HG02571 (cell line): ENCODE data around the gene RAB6C.
"Not testable (repeated sequence)": the region's sequence is repeated elsewhere in the genome, so short reads cannot be mapped to it uniquely, and the experiment has no call there.

Experiments used
- ATAC-seq: cut with Tn5 transposase; IDR thresholded peaks from one replicate; pipeline ENCODE4 v1.9.1; 2021; ENCODE audit warnings: mild to moderate bottlenecking, moderate library complexity; ENCODE audit not compliant: unreplicated experiment

RAB6C gene

DNA sequence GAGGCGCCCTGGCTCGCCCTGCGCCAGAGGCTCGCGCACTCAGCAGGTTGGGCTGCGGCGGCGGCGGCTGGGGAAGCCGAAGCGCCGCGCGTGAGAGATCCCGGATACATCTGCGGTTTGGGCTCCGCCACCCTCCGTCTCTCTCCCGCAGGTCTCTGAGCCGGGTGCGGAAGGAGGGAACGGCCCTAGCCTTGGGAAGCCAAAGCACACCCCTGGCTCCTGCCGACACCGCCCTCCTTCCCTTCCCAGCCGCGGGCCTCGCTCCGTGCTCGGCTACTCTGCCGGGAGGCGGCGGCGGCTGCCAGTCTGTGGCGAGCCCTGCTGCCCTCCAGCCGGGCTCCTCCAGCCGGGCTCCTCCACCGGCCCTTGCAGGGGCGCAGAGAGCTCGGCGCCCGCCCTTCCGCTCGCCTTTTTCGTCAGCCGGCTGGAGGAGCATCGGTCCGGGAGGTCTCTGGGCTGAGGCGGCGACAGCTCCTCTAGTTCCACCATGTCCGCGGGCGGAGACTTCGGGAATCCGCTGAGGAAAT lies at the start of gene RAB6C:
Gene RAB6C, plus strand, starts transcription at position 38 of the 527 bp plus-strand sequence. Its CDS starts 450 bp downstream, at position 488.
- not testable (repeated sequence) for ATAC-seq

DNA sequence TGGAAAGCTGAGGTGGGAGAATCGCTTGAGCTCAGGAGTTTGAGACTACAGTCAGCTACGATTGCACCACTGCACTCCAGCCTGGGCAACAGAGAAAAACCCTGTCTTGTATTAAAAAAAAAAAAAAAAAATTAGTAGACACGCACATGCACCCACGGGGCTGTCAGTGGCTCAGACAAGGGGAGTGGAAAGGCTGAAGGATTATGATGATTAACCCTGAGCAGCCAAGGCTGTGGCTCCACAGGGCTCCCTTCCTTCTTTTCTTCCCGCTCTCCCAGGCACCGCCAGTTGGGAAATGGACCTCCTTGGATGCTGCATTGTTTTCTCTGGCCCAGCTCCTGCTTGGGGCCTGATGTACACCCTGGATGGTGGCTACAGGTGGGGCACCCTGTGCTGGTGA lies 49.0 kb upstream of the RAB6C start:
- ATAC-seq = no peak

DNA sequence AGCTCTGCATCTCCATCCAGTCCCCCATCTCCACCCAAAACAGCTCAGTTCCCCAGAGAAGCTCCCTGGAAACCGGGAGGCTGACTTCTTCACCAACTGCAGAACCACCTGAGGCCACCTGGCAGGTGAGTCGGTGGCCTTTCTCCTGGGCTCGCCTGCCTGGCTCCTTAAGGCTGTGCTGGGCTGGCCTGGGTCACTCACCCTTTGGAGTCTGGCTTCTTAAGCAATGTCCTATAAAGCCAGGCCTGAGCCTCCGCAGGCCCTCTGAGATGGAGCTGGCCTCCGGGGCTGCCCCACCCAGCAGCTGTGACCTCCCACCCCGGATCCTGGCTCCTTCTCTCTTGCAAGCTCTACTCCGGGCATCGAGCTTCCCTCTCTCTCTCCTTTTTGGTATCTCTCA lies 46.1 kb upstream of the RAB6C start:
- not testable (repeated sequence) for ATAC-seq

DNA sequence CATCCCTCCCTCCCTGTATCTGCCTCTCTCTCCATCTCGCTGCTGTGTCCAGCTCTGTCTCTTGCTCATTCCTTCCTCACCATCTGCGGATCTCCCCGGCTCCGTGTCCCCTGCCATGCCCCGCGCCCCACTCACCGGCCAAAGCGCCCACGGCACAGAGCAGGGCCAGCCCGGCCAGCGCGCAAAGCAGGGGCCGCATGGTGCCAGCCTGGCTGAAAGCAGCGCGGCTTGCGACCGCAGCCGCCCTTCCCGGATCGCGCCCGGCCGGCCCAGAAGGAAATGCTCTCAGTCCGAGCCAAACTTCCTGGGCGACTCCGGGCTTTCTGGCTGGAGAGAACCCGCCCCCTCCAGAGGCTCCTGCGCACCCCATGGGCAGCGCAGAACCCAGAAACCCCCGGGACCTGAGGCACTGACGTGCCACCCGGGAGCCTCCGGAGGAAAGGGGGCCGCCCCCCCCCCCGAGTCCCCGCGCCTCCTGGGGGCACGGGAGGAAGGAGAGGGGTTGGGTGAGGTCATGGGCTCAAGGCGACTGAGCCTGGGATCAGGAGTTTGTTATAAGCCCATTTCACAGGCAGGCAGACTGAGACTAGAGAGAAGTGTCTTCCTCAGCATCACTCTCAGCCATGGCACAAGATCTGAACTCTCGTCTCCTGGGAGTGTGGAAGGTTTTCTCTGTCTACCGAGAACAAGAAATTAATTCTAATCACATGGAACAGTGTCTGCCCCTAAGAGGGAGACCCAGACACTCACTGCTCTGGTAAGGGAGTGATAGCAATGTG lies 45.2 kb upstream of the RAB6C start:
- ATAC-seq = no peak

DNA sequence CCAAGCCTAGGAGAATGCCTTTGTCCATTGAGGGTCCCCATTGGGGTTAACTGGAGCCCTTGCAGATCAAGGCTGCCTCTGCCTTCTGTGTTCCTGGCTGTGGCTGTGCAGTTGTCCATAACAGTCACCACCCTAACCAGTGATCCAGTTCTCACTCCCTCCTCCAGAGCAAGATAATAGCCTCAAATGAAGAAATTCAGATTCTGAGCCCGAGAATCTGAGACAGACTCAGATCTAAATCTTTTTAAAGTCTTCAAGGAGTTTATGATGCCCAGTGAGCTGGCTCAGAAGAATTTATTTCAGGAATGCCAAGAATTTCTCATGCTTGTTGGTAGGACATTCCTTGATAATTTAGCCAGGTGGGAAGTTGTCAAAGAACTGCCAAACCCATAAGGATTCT lies 44.3 kb upstream of the RAB6C start:
- no peak for ATAC-seq

DNA sequence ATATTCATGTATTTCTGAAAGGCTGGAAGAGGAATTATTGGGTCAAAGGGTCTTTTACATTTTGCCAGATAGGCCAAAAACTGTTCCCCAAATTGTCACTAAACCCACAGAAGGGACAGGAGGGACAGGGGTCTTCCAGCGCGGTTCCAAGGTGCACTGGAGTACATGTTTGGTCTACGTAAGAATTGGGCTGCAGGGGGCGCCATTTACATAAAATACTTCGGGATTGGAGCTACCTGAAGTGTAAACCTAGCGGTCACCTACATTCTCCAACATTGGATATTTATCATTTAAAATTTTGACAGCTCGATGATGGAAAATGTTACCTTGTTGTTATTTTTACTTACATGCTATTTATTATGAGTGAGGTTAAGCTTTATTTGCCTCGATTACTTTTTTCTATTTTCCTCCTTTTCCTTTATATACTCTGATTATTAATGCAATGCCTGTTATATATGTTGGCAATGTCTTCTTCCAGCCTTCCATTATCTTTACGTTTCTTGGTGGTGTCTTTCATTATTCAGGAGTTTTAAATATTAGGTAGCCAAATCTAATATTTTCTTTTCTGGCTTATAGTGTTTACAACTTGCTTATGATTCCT lies 43.0 kb upstream of the RAB6C start:
- no peak for ATAC-seq

DNA sequence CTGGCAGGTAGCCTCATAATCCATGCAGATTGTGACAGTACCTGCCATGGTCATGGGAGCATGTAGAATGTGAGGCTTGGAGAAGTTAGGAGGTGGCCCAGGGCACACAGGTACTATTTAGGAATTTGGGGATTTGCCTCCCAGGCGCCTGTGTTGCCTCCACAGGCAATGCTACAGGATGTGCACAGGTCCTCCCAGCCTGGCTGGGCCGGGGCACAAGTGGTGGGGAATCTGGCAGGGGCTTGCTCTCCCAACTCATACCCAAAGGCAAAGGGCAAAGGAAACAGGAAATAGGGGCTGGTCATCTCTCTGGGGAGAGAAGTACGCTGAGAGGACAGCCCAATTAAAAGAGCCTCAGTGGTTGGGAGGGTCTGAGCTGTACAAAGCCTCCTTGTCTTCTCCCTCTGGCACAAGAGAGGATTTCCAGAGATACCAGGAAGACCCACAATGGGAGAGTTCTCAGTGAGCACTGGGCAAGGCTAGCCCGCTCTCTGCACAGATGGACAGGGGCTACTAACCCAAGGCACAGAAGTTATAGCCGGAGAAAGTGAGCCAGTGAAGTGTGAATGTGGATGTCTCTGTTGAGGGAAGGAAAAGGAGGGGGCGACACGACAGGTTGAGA lies 40.5 kb upstream of the RAB6C start:
- ATAC-seq = not testable (repeated sequence)

DNA sequence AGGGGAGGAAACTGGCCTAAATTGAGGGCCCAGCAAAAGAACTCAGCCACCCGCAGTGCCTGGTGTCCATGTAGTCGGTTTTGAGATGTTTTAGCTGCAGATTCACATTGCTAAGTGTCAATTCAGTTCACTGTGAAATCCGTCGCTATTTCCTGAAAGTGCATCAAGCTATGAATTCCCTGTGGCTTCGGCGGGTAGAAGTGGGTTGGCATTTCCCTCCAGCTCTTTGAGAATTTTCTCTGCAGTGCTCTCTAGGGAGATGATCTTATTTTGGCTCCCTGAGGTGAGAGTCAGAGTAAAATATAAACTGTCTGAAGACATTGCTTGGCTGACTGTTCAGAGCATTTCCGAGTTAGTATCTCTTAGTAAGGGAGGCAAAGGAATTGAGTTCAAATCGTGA lies 36.0 kb upstream of the RAB6C start:
- not testable (repeated sequence) for ATAC-seq

DNA sequence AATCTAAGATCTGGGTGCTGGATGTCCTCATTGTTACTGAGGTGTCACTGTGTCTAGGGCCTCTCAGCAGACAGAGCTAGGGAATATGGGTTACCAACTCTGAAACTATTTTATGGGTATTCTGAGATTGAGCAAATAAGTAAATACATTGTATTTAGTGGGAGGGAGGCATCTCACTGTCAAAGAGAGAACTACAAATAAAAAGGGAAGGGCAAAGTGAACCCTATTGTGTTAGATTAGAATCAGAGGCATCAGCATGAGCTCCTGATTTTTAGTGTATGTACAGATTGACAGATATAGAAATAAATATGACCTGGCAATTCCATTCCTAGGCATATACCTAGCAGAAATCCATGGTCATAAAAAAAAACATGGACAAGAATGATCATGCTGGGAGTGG lies 33.9 kb upstream of the RAB6C start:
- no peak for ATAC-seq

DNA sequence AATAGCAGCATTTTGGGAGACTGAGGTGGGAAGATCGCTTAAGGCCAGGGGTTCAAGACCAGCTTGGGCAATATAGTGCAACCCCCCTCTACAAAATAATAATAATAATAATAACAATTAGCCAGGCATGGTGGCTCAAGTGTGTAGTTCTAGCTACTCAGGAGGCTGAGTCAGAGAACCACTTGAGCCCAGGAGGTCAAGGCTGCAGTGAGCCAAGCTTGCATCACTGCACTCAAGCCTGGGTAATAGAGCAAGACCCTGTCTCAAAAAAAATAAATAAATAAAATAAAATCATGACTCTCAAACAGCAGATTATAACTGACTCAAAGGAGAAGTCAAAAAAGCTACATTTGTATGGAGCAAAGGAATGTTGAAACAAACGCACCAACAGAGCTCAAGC lies 31.8 kb upstream of the RAB6C start:
- not testable (repeated sequence) for ATAC-seq

DNA sequence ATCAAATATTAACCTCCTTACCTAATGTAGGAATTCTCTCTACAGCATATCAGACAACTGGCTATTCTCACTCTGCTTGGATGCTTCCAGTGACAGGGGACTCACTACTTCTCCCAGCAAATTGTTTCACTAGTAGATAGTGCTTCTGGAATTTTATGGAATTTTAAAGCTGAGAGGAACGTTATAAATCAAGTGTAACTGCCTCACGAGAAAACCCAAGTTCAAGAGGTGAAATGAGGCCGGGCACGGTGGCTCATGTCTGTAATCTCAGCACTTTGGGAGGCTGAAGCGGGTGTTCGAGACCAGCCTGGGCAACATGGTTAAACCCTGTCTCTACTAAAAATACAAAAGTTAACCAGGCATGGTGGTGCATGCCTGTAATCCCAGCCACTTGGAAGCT lies 23.3 kb upstream of the RAB6C start:
- ATAC-seq = not testable (repeated sequence)

DNA sequence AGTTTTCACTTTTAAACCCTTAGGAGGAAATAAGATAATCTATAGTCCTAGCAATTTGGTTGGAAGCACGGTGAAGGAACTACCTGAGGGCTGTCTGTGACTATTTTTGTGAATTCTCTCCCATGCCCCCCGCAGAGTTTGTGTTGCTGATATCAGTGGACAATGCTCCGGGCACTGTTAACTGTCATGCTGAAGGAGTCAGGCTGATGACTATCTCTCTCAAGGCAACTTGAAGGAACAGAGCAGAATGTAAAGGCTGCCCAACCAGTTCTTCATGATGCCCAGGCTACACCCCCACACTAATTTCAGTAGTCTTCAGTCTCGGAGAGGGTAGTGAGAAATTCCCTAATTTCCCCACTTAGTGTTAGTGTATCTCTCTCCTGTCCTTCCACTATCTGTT lies 21.6 kb upstream of the RAB6C start:
- ATAC-seq = no peak

DNA sequence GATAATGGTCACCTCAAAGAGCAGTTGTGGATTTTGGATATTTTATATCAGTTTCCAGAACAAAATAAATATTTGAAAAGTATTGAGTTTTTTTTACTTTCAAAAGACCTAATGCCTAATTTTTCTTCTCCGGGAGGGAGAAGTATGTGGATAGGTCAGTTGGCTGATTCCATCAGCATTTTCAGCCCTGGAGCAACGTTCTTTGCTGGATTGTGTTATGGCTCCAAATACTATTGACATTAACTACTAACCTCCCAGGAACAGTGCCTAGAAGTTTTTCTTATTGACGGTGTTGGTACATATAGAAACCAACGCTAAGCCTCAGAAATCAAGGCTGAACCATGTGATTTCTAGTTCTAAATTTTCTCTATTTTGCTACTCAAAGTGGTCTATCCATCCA lies 20.7 kb upstream of the RAB6C start:
- not testable (repeated sequence) for ATAC-seq

DNA sequence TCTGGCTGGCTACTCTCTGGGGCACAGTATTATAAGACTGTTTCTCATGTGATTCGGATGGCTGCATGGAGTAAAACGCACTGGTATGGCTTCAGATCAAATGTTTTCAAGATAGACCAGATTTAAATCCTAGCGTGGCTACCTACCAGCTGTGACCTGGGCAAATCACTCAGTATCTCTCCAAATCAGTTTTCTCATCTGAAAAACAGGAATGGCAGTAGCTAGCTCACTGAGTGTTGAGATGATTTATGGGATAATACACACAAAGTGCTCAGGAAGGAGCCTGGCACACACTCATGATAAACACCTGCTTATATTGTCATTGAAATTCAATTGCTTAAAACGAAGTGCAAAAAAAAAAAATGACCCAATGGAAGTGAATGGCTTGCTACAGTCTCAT lies 10.9 kb upstream of the RAB6C start:
- not testable (repeated sequence) for ATAC-seq

DNA sequence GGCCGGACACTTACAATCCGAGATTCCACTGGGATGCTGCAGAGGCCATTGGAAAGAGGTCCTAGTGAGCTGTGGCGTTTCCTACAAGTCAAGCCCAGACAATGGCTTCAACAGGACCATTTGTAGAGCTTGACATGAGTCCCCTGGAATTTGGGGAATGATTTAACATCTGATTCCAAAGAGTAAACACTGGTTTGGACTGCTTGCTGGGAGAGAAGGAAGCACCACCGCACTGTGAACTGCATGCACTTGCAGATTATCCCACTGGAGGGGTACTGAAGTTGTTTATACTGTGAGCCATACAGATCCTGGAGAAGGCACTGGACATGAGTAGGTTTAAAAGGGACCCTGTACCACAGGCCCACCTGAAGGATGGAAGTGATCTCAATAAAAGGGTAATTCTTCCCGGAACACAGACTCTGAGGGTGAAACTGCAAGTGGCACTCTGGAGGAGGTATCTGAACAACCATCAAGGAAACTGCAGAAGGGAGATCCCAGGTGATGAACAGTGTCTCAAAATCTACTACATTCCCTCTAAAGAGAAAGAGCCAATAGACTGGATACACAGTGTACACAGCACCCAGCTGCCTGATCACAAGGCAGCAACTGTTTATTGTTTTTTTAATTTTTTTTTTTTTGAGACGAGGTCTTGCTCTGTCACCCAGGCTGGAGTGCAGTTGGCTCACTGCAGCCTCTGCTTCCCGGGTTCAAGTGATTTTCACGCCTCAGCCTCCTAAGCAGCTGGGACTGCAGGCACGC lies 4.3 kb upstream of the RAB6C start:
- no peak for ATAC-seq

DNA sequence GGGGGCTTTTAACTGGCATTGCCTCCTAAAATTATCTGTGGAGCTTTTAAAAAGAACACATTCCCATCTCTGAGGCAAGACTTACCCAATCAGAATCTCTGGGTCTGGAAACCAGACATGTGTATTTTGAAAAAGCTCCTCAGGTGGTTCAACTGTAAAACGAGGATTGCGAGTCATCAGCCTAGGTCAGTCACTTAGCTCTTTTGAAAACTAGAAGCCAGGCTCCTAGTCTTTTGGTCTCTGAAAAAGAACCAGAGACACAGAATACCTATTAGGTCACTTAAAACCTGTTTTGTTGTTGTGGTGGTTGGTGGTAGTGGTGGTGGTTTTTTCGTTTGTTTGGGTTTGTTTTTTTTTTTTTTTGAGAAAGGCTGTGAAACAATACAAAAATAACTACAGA lies 2.5 kb upstream of the RAB6C start:
- not testable (repeated sequence) for ATAC-seq

DNA sequence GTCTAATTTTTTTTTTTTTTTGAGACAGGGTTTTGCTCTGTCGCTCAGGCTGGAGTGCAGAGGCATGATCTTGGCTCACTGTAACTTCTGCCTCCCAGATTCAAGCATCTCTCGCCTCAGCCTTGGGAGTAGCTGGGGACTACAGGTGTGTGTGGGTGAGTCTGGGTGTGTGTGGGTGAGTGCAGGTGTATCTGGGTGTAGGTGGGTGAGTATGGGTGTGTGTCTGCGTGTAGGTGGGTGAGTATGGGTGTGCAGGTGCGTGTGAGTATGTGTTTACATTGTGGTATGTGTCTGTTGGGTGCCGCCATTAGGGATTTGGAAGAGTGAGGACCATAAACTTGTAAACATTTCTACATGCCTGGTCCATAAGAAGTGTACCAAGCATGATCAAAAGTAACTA lies 1.5 kb upstream of the RAB6C start:
- ATAC-seq = no peak

DNA sequence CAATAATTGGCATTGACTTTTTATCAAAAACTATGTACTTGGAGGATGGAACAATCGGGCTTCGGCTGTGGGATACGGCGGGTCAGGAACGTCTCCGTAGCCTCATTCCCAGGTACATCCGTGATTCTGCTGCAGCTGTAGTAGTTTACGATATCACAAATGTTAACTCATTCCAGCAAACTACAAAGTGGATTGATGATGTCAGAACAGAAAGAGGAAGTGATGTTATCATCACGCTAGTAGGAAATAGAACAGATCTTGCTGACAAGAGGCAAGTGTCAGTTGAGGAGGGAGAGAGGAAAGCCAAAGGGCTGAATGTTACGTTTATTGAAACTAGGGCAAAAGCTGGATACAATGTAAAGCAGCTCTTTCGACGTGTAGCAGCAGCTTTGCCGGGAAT lies 780 bp downstream of the RAB6C start:
- ATAC-seq = not testable (repeated sequence)

DNA sequence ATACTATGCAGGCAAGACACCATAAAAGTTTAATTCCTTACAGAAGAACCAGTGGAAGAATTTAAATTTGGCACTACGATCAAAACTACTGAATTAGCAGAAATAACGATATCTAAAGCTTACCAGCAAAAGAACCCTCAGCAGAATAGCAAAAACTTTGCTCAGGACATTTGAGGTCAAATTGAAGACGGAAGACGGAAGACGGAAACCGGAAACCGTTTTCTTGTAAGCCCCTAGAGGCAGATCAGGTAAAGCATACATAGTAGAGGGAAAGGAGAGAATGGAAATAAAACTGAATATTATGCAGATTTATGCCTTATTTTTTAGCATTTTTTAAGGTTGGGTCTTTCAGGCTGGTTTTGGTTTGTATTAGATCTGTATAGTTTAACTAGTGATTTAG lies 2.2 kb downstream of the RAB6C start:
- ATAC-seq = not testable (repeated sequence)

DNA sequence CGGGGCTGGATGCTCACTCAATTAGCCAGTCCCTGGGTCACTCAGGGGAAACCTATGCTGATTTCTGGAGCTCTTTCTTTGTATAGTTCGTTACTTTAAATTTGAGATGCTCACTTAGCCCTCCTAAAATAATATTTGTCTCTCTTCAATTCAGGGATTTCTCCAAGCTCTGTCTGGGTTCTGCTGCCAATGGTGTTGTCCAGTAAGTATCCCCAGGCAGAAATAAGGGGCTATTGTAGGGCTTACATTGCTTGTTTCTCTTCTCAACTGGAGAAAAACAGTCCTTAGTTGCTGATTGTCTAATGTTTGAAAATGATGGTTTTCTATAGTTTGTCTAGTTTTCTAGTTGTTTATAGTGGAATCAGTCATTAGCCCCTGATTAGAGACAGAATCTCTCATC lies 5.0 kb downstream of the RAB6C start:
- no peak for ATAC-seq

DNA sequence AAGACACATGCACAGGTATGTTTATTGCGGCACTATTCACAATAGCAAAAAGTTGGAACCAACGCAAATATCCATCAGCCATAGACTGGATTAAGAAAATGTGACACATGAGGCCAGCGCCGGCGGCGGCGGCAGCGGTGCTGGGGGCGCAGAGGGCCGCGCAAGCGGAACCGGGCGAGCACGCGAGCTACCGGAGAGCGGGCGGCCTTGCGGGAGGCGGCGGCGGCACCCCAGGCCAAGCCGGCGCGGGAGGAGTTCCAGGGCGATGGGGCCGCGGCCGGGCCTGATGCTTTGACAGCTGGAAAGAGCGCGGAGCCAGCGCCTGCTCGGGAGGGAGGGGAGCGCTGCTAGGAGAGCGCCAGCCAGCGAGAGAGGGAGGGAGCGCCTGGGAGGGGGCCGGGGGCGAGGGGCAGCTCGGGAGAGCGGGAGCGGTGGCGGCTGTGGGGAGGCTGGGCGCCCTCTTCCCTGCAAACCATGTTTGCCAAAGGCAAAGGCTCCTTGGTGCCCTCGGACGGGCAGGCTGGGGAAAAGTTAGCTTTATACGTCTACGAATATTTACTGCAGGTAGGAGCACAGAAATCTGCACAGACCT lies 13.0 kb downstream of the RAB6C start:
- ATAC-seq = not testable (repeated sequence)
